ENCODE measurements around the gene NDUFA7.
"Not testable (repeated sequence)": the region's sequence is repeated elsewhere in the genome, so short reads cannot be mapped to it uniquely, and the experiment has no call there.

NDUFA7 gene

DNA sequence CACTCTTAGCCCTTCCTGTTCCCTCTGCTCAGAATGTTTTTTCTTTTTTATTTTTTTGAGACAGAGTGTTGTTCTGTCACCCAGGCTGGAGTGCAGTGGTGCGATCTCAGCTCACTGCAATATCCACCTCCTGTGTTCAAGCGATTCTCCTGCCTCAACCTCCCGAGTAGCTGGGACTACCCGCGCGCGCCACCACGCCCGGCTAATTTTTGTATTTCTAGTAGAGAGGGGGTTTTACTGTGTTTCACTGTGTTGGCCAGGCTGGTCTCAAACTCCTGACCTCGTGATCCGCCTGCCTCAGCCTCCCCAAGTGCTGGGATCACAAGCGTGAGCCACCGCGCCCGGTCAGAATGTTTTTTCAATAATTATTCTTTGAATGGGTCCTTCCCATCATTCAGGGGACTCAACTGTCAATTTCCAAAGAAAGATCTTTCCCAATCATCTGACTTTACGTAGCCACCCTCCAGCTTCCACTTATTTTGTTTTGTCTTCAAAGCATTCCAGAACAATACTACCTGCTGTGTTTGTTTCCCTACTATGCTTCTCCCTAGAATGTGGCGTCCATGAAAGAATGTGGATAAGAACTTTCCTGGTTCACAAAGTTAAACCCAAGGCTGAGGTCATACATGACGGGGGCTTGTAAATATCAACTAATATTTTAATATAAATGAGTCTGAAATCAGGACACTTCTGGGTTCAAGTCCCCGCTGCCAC, 1.2 kb downstream of the NDUFA7 start:
- DNase-seq (ENCODE audit: low read depth) = no peak

GRCh38 chr19:8318835-8319234, 2.3 kb downstream of the NDUFA7 start:
- DNase-seq (ENCODE audit: low read depth) = peak; percentile 35

GRCh38 chr19:8316351-8317125, 4.6 kb downstream of the NDUFA7 start:
- no peak for DNase-seq (ENCODE audit: low read depth)

DNA sequence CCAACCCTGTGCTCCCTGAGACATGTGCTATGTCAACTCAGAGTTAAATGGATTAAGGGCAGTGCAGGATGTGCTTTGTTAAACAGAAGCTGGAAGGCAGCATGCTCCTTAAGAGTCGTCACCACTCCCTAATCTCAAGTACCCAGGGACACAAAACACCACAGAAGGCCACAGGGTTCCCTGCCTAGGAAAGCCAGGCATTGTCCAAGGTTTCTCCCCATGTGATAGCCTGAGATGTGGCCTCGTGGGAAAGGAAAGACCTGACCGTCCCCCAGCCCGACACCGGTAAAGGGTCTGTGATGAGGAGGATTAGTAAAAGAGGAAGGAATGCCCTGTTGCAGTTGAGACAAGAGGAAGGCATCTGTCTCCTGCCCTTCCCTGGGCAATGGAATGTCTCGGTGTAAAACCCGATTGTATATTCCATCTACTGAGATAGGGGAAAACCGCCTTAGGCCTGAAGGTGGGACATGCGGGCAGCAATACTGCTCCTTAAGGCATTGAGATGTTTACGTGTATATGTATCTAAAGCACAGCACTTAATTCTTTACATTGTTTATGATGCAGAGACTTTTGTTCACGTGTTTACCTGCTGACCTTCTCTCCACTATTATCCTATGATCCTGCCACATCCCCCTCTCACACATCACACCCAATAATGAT, 6.1 kb downstream of the NDUFA7 start:
- not testable (repeated sequence) for DNase-seq (ENCODE audit: low read depth)

GRCh38 chr19:8311461-8312260, 9.5 kb downstream of the NDUFA7 start:
- no peak for DNase-seq (ENCODE audit: low read depth)

DNA sequence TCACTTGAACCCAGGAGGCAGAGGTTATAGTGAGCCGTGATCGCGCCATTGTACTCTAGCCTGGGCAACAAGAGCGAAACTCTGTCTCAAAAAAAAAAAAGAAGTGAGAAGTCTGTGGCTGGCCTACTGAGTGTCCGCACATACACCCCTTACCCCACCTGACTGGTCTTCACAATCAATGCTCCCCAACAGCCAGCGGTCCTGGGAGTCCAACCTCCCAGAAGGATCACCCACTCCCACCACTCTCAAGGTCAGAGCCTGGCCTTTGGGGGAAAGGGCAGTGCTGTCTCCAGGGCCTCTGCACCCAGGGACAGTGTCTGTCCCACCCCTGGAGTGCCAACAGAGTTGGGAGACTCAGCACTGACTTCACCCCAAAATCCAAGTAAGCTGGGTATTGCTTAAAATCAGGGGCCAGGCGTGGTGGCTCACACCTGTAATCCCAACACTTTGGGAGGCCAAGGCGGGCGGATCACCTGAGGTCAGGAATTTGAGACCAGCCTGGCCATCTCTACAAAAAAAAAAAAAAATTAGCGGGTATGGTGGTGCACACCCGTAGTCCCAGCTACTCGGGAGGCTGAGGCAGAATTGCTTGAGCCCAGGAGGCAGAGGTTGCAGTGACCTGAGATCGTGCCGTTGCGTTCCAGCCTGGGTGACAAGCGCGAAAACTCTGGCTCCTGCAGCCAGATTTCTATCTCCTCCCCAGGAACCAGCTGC, 10.7 kb downstream of the NDUFA7 start:
- no peak for DNase-seq (ENCODE audit: low read depth)

GRCh38 chr19:8308891-8309291, 12.3 kb downstream of the NDUFA7 start:
- DNase-seq (ENCODE audit: low read depth) = no peak

- DNase-seq (ENCODE audit: low read depth) = peak; percentile 88
These were observed 13.0 kb downstream of the NDUFA7 start, which contains the start of gene CD320 for GRCh38 chr19:8307965-8308866. TSS of gene CD320 (minus strand) at chr19:8308358. CDS start at chr19:8308290, 68 bp downstream.

DNA sequence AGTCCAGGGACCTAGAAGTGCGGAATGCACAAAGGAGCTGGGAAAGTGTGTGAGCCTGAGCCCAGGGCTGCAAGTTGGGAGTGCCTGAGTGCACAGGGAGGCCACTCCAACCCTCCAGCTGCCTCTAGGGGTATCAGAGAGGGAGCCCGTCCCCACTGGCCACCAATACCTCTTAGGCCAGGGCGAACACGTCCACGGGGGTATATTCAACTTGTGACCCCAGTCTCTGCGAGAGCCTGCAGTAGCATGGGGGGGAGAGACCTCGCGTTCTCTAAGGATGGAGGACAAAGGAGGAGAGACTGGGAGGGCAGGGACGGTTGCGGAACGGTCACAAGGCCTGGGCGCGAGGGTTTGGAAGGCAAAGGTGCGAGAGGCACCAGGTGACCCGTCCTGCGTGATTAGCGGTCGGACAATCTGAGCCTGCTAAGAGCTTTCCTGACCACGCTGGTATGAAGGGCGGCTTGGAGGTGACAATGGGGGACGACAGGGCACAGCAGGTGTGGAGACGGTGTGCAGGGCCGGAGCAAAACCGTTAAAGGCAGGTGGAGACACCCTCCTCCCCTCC, 13.7 kb downstream of the NDUFA7 start:
- no peak for DNase-seq (ENCODE audit: low read depth)

DNA sequence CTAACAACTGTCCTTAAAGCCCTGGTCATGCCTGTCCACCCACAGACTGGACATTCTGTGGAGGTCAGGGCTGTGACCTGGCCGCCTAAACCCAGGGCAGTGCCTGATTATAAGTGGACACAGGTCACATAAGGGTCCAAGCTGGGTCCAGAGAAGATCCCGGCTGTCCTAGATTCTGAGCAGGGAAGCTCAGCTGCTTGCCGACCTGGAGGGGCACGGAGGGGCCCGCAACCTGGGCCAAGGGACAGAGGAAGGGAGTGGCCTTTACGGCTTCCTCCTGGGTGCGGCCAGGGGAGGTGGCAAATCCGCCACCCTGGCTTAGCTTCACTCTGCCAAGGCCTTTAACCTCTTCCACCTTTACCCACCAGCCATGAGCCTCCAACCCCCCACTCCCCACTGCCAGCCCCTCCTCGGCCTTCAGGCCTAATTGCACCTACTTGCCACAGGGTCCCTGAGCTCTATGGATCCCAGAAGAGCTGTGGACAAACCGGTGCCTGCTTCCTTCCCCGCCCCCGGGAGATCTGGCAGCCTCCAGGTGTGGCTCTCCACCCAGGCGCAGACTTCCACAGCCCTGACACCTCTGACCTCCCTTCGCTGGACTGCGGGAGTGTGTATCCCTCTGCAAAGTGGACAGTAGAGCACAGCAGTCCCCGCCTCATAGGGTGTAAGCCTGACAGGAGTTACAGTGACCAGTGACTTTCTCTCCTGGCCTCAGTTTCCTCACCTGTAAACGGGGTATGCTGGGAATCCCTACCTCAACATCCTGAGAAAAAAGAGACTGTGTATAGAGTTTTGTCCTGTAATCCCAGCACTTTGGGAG, 14.7 kb downstream of the NDUFA7 start:
- no peak for DNase-seq (ENCODE audit: low read depth)

GRCh38 chr19:8305798-8306197, 15.4 kb downstream of the NDUFA7 start:
- no peak for DNase-seq (ENCODE audit: low read depth)

DNA sequence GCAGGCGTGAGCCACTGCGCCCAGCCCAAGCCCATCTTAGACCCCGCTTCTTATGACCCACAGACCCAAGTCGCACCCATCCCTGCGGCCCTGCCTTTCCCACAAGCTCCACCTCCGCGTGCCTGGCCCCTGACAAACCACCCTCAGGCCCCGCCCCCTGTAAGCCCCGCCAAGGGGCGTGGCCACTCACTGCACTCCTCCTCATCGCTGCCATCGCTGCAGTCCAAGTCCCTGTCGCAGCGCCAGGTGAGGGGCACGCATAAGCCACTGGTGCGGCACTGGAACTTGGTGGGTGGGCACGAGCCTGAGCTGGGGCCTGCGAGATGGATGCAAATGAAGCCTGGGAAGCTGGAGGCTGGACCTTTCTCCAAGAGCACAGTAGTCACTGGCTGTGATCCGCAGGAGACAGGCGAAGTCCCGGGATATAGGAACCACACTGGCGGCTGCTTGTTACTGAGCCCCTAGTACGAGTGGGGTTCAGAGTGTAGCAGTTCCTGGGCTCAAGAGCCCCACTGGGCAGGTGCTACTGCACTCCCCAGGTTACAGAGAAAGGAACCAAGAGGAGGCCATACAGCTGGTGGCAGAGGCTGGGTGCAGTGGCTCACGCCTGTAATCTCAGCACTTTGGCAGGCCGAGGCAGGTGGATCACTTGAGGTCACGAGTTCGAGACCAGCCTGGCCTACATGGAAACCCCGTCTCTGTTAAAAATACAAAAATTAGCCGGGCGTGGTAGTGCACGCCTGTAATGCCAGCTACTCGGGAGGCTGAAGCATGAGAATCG, 16.1 kb downstream of the NDUFA7 start:
- DNase-seq (ENCODE audit: low read depth) = no peak

- no peak for DNase-seq (ENCODE audit: low read depth)
These were observed 18.4 kb downstream of the NDUFA7 start for GRCh38 chr19:8302734-8303133.

GRCh38 chr19:8302357-8302691, 18.9 kb downstream of the NDUFA7 start:
- no peak for DNase-seq (ENCODE audit: low read depth)

- DNase-seq (ENCODE audit: low read depth) = not testable (repeated sequence)
These were observed 29.8 kb downstream of the NDUFA7 start for GRCh38 chr19:8291337-8291736.

GRCh38 chr19:8276508-8276907, 44.7 kb downstream of the NDUFA7 start:
- DNase-seq (ENCODE audit: low read depth) = not testable (repeated sequence)

DNA sequence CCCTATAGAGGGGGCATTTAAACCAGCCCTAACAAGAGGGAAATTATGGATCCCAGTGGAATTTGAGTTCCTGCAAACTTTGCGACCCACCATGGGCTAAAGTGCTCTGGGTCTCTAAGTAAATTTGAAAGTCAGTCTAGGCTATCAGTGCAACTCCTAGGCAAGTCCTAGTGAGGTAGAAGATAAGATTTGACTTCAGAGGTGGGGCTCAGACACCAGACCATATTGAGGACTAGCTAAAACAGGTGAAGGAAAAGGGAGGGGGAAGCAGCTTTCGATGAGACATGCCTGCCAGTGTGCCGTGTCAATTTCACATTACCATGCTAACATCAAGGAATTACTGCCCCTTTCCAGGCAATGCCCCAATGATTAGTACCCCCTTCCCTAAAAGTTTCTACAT, 51.5 kb downstream of the NDUFA7 start:
- no peak for DNase-seq (ENCODE audit: low read depth)

GRCh38 chr19:8265872-8266271, 55.3 kb downstream of the NDUFA7 start:
- no peak for DNase-seq (ENCODE audit: low read depth)

Measured in EH (cell line).